Measurements from ENCODE around the gene HMGXB4.

GRCh38 chr22:35220221-35220620 lies 37.1 kb upstream of the HMGXB4 start:
- TF ChIP-seq POLR2AphosphoS5 (IDR thresholded peaks at IDR 0.05) = no peak
- TF ChIP-seq EP300 (IDR thresholded peaks at IDR 0.05; ENCODE audit: low read depth) = no peak
- TF ChIP-seq POLR2A (IDR thresholded peaks at IDR 0.05) = no peak
- TF ChIP-seq CTCF (IDR thresholded peaks at IDR 0.05) = no peak
